HG02970 (cell line): ENCODE results near the gene GPR31.

Experiments
- ATAC-seq: cut with Tn5 transposase; IDR thresholded peaks from one replicate; pipeline ENCODE4 v1.9.1; 2021; ENCODE audit warnings: mild to moderate bottlenecking, moderate library complexity, moderate number of reproducible peaks; ENCODE audit not compliant: unreplicated experiment, low FRiP score

Gene GPR31

DNA sequence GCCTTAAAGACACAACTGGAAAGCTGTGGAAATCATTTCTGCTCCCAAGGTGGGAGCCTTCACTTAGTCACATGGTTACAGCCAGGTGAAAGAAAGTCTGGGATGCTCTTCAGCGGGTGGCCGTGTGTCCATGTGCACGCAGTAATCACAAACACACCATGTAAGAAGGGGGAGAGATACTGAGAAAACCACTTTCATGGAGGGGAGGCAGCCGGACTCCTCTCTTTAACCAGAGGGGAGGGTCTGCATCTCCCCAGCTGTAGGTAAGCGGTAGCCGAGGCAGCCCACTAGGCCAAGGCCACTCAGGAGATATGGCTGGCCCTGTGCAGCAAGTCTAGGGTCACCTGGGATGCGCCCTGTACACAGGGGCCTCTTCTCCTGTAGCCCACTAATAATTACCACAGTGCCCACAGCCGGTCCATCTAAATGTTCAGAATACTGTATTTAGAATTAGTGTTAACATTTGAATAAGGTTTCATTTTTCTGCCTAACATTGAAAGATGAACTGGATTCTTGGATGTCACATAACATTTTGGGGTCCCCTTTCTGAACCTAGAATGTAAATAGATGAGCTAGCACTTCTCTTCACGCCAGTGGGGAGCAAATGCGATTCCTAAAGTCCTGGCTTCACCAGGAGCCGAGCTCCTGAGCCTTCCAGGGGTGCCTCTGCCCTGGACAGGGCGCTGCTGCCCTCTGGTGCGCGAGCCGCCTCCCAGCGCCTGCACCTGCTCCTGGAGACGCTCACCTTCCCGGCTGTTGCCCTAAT is 15.9 kb downstream of the GPR31 start:
- no peak for ATAC-seq

DNA sequence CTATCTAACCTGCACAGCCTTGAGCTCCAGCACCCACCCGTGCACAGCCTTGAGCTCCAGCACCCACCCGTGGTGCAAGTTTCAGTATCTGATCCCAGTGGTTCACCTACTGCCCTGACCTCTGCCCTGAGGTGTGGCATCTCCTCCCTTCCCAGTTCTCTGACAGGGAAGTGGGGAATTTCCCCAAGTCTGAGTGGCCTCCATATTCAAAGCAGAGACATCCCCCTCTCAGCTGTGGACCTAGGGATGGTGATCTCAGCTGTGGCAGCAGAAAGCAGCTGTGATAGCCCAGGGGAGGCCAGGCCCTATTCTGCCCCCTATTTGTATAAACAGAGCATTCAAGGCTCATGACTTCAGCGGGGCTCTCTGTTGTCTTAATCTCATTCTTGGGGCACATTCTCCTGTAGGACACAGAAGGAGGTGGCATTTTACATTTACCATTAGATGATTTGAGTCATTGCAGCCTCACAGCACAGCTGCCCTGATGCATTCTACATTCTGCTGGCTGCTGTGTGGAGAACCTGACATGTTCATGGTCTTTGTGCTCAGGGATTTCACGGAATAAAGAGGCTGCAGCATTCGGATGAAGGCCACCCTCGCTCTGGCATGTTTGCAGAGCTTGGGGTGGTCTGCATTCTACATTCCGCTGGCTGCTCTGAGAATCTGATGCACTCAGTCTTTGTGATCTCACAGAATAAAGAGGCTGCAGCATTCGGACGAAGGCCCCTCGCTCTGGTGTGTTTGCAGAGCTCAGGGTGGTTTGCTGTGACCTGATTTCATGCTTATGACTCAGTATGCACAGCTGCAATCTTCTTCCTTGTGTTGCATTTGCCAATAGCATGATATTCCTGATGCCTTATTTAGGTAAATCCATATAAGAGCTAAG is 16.9 kb downstream of the GPR31 start:
- no peak for ATAC-seq

DNA sequence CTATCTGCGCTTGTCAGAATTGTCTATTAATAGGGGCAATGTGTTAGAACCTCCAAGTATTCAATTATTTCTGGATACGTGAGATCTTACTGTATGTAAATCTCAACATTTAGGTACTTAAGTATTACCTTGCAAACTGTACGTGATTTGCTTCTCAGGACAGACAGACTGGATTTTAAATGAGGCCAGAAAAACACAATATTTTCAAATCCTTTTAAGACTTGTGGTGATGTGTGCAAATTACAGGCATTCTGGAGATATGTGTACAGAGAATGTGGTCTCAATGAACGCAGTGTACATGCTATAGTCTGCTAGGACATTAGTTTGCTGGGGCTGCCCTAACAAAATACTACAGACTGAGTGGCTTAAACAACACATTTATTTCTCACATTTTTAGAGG is 18.0 kb downstream of the GPR31 start:
- no peak for ATAC-seq

DNA sequence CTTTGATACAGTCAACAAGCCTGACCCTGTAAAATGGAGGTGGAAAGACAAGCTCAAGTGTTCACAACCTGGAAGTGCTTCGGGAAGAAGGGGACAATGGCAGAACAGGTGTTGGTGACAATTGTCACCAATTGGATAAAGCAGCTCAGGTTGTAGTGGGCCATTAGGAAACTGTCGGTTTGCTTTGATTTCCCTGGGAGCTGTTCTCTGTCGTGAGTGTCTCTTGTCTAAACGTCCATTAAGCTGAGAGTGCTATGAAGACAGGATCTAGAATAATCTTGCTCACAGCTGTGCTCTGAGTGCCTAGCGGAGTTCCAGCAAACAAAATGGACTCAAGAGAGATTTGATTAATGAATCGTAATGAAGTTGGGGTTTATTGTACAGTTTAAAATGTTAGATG is 19.9 kb downstream of the GPR31 start:
- ATAC-seq, result no peak

DNA sequence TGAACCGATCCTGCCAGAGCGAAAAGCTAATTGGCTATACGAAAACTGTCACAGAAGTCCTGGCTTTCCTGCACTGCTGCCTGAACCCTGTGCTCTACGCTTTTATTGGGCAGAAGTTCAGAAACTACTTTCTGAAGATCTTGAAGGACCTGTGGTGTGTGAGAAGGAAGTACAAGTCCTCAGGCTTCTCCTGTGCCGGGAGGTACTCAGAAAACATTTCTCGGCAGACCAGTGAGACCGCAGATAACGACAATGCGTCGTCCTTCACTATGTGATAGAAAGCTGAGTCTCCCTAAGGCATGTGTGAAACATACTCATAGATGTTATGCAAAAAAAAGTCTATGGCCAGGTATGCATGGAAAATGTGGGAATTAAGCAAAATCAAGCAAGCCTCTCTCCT is 20.7 kb downstream of the GPR31 start:
- no peak for ATAC-seq

DNA sequence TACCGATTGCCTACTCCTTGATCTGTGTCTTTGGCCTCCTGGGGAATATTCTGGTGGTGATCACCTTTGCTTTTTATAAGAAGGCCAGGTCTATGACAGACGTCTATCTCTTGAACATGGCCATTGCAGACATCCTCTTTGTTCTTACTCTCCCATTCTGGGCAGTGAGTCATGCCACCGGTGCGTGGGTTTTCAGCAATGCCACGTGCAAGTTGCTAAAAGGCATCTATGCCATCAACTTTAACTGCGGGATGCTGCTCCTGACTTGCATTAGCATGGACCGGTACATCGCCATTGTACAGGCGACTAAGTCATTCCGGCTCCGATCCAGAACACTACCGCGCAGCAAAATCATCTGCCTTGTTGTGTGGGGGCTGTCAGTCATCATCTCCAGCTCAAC is 21.4 kb downstream of the GPR31 start:
- ATAC-seq, result no peak

DNA sequence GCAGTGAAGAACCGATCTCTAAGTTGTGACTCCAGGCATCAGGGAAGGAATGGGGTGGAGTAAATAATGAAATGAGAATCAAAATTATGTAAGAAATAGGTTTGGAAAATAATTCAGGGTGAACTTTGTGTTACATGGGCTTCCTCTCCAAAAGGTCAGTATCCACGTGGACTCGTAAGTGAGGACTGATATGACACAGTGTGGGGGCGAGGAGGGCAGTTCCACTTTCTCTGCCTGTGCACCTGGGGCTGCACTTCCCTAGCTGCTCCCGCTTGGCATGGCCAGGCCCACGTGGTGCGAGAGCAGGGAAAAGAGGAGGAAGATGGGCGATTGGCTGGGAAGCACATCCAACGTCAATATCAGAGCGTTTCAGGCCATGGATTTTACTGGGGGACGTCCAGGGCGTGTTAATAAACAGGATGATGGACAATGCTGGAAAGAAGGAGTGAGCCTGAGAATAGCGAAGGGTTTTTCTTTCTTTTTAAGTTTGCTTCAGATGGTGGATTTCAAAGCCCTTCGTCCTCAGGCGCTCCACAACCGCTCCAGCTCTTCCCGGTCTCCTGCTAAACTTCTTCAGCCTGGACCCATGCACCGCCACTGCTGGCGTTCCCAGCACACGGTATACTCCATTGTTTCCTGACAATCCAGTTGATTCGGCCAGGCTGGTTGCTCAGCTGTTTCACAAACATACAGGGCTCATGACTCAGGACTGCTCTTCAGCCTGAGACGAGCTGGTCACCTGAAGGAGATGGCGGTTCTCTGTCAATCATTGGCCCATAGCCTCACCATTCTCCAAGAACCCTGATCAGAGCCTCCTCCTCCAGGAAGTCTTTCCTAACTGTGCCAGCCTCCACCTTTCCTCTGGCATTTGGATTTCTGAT is 23.1 kb downstream of the GPR31 start:
- ATAC-seq, result no peak

DNA sequence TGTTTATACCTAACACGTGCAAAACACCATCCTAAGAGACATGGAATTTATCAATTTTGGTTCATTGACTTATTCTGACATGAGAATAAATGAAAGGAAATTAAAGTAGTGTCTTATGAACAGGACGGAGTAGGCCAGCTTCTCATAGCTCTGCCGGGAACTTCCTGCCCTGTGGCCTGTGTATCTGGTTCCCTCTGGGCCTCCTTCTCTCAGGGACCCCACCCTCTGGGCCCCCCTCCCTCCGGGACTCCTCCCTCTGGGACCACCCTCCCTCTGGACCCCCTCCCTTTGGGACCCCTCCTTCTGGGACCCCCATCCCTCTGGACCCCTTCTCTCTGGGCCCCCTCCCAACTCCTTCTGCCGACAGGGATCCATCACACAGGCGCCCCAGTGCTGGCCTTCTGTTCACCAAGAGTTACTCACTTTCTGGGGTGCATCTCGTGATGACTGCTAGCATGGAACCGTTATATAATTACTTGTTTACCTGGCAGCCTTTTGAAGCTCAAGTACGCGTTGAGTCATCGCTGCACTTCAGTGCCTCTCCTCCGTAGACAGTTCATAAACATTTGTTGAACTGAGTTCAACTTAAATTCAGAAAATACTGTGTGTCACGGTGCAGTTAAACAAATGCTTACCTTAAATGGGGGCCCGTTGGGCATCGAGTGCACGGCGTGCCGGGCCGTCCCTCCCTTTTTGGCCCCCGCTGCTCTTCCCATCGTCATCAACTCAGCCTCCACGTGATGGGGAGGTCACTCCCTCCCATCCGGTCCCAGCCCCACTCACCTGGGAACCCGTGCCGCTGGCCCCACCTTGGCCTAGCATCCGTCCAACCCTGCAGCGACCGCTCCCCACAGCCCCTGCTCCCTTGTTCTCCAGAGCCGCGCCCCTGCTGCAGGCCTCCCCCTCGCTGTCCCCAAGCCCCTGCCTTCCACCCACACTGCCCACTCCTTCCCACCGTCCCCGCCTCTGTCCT is 26.8 kb downstream of the GPR31 start:
- ATAC-seq, result no peak

DNA sequence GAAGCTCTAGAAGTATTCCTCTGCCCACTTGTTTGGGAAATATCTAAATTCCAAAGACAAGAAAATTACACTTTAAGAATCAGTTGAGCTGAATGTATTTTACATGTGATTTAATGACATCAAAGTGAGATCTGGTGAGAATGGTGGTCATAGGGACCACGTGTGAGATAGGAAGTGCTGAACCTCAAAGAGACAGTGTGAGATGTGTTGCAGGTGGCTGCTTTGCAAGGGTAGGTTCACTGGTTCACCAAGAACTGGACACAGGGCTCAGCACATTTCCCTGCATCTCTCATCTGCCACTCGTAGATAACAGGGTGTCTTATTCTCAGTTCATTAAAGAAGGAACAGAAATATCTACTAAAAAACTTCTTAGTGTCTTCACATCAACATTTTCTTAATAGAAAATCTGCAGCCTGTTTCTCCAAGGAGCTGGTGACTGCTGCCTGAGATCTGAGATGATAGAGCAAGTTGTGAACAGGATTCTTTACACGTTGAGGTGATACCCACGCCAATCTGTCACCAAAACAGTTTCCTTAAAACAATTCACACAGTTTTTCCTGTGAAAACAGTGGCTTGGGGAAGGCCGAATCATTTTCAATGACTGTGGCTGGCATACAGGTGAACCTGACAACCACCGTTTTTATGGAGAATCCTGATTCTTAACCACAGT is 27.6 kb downstream of the GPR31 start:
- no peak for ATAC-seq

DNA sequence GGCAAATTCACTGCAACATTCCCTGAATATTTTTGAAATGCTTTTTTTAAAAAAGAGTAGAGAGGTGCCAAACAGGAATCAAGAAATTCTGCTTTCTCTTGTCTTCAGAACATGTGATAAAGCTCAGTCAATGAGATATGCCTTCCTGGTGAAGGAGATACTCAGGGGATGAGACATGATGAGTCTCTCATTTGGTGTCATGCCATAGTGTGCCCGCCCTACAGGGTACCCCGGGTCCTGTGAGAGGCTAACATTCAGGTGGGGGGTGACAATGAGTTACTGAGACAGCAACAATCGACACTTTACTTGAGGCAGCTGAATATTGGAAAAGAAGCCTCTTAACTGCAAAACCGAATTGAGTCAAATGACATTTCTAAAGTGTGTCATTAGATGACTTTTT is 28.2 kb downstream of the GPR31 start:
- no peak for ATAC-seq

DNA sequence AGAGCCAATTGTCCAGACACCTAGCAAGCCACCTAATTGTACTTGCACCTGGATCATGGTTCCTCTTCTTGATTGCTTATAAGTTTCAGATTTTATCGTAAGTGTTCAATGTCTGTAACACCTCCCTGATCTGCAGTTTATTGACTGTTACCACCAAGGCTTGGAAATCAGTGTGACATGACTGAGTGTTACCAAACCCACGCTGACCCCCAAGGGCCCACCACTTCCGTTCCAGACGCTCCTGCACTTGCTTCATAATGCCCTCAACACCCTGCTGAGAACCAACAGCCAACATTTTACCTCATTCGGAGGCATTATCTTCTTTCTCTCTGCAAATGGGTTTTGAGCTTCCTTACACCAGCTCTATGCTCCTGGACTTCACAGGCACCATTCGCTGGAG is 28.6 kb downstream of the GPR31 start:
- ATAC-seq, result no peak

DNA sequence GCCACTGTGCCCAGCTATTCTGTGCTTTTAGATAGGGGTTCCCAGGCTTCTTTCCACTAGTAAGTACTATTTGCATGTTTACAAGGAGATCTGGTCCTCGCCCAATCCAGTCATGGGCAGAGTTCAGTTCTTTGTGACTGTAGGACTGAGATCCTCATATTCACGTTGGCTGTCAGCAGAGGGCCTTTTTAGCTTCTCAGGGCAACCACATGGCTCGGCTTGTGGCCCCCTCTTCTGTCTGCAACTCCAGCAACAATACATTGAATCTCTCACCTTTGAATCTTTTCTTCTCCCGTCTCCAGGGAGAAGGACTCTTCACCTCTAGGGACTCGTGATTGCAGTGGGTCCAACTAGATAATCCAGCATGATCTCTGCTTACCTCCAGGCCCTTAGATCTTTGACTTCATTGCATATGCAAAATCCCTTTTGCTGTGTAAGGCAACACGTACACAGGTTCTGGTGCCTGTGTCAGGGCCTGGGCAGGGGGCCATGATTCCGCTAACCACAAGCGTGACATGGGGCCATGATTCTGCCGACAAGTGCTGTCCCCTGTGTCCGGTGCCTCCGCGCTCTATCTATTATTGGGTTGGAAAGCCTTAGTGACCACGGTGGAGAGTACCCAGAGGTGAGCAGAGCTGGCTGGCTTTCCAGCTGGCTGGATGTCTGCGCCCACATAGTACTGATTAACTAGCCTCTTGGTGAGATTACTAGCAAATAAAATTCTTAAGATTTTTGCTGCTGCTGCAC is 29.8 kb downstream of the GPR31 start:
- ATAC-seq, result no peak

DNA sequence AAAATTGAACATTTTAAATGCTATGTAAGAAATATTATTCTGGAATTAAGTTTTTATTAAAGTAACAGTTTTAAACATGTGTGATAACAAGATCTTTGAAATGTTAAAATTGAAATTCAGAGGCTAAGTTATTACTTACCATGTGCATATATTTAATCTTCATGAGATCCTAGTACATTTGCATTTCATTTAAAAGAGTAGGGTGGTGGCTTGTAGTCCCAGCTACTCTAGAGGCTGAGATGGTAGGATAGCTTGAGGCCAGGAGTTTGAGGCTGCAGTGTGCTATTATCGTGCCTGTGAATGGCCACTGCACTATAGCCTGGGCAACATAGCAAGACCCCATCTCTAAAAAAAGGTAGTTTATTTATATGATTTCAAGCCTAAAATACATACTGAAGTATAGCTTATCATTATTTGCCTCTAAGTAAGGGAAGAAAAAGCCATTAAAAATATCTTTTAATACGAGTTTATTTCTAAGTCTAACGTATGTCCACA is 31.9 kb downstream of the GPR31 start:
- no peak for ATAC-seq

DNA sequence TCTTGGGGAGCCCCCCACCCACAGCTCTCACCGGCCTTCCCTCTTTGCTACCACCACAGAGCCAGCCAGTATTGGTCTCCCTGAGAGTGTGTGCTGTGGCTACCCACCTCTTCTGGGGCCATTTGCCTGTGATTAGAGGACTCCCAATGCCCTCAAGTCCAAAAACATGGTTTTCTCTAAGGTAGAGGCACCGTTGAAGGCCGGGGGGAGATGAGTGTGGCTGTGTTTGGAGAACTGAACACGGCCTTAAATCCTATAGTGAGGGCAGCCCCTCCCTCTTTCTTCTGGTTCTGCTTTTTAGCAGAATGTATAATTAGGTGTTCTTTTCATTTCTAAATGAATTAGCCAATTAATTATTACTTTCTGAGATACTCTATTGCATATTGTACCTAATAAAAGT is 32.4 kb downstream of the GPR31 start:
- ATAC-seq, result no peak

DNA sequence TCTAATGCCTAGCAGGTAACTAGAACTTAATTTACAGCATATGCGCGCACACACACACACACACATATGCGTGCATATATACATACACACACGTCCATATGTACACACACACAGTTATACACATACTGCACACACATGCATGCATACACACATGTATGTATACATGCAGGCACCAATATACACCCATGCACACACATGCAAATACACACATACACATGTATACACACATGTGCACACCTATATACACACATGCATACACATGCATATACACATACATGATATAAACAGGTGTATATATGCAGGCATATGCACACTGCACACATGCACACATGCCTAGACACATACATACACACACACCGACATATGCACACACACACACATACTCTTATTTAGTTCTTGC is 33.0 kb downstream of the GPR31 start:
- no peak for ATAC-seq

DNA sequence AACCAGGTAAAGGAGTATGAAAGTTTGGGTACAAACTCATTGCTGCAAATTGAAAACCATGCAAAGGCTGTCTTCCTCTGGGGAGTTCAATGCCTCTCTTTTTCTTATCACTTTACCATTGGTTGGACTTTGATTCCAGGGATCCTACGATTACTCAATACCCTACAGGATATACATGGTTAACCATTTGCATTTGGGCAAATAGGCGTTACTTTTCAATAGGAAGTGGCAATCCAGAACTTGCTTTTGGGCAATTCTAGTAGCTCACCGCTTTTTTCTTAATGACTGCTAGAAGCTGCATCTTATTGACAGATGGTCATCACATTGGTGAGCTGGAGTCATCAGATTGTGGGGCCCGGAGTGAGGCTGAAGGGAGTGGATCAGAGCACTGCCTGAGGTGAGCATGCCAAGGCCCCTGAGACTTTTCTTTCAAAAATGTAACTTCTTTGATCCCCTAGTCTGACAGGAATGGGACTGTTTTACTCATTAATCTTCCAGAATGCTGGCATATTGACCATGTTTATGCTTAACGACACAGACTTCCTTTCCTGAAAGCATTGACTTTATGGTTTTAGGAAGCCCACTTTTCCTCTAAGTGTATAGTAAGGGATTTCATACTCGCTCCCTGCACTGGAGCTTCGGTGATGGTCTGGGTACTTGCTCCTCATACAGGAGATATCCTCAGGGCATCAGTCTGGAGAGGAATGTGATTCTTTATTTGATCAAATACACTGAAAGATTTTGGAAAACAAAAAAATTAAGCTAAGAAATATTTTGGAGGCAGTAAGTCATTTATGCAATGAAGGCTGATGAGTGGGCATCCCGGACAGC is 34.7 kb downstream of the GPR31 start, which contains the start of gene CCR6:
Gene CCR6, plus strand, starts transcription at position 270 of the 831 bp plus-strand sequence. CDS start 13,039 bp downstream, outside the sequence.
- no peak for ATAC-seq
